ENCODE measurements around the gene SUPT3H.
A peak's percentile ranks its signal among the peaks of the same experiment; 100 is the strongest.

The SUPT3H gene

DNA sequence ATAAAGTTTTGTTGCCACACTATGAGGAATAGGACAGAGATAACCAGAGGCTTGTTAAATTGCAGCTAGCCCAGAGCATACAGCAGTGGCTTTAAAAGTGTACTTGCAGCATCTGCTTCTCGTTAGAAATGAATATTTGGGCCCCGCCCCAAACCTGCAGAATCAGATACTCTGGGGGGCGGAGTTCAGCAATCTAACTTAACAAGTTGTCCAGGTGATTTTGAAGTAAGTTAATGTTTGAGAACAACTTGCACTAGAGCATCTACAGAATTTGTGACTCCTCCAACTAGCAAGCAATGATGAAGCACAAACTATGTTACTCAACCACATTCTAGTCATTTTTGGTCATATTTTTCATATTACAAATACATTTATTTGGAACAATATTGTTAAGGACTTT, 10.6 kb upstream of the SUPT3H start:
- no peak for DNase-seq (ENCODE audit: low spot score)

DNA sequence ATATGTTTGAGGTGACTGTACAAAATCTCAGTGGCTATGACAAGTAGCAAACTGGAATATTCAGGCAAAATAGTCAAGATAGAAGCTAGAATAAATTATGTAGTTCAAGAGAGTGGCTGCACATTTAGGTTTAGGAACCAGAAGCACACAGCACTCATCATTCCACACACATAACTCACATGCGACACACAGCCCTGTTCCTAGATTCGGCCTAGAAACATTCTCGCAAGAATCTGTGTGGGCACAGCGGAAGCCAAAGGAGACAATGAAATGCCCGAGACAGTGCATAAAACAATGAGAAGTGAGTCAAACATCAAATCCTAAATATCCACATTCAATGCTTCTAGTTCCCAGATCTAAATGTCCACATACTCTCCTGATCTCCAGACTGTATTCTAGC, 9.5 kb upstream of the SUPT3H start:
- DNase-seq (ENCODE audit: low spot score), result no peak

DNA sequence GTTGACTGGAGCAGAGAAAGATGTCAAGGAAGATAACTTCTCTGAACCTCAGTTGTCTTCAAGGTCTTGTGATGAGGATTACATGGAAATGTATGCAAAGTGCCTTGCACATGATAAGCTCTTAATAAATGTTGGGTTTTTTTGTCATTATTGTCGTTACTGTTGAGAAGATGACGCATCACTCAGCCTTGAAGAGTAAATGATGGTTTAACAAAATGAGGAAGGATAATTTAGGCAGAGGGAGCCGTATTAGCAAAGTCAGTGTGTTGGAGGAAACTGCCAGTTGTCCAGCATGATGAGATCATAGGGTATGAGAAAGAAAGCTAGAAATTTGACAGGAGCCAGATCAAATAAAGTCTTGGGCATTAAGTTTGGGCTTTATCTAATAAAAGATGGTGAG, 8.8 kb upstream of the SUPT3H start:
- no peak for DNase-seq (ENCODE audit: low spot score)

DNA sequence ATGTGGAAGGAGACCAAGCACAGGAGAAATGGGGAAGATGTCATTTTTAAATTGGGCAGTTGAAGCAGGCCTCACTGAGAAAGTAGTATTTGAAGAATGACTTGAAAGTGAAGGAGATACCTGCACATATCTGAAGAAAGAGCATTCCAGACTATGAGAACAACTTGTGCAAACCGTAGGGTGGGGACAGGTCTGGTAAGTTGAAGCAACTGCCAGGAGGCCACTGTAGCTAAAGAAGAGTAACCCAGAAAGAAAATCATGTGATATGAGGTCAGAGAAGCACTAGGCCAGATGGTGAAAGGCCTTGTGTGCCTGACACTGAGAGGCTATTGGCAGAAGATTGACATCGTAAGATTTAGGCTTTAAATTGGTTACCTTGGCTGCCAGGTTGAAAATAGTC, 4.7 kb upstream of the SUPT3H start:
- no peak for DNase-seq (ENCODE audit: low spot score)

DNA sequence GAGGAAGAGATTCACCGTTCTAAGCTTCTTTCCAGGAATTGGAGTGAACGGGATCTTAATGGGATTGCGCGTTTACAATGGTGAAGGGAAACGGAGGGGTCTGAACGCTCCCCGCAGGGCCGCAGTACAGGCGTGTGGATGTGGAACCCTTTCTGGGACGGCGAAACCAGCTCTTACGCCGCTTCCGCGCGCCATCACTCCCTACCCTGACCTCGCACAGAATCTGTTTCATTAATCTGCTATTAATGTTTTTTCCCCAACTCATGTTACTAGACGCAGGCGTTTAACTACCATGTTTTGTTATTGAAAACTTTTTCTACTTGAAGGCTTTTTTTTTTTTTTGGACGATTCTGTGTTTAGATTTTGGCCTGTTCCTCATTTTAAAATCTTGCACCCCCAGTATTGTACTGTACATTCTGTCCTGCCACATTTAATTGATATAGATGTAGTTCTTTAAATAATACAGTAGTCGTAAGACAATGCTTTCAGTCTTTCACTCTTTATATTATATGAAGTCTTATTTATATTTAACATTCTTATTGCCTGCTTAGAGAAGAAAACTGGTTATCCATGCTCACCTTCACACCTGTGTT, 696 bp upstream of the SUPT3H start:
- peak; percentile 16 for DNase-seq (ENCODE audit: low spot score)

DNA sequence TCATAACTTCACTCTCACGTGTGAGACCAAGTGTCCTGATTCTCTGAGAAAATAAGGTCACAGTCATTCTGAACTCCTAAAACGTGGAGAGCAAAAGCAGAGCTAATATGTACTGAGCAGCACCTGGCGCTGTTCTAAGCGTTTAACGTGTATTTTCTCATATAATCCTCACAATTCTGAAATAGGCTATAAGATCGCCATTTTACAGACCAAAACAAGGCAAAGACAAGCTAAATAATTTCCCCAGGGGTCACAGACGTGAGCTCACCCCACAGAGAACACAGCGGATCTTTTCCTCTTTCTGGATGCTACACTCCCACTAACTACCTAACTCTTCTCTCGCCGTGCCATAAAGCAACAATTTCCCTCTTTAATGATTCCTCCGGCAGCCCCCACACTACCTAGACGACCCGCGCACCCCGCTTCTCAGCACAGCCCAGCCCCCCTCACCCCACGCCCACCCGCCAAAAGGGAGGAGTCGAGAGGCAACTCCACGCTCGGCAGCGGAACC, 636 bp downstream of the SUPT3H start:
- no peak for DNase-seq (ENCODE audit: low spot score)

DNA sequence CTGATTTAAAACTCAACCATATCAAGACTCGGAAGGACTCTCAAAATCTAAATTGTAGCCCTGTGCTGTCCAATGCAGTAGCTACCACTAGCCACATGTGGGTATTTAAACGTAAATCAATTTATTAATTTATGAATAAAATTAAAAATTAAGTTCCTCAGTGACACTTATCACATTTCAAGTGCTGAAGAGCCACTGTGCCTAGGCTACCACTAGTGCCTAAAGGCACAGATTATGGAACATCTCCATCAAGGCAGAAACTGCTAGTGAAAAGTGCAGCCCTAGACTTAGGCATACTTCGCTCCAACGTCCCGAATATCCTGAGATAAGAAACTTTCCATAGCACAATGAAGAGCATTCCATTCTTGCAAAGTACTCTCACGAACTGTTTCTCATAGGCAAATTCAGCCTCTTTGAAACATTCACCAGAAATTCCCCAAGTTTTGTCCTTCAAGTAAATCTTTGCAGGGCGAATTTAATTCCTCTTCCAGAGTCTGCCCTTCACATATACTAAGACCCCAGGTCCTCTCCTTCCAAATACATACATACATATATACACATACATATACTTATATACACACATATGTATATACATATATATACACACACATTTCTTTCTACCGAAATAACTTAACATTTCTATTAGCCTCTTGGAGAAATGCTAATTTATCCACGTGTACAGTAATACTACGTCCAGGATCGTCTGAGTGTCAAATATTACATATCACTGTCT, 1.3 kb downstream of the SUPT3H start:
- no peak for DNase-seq (ENCODE audit: low spot score)

DNA sequence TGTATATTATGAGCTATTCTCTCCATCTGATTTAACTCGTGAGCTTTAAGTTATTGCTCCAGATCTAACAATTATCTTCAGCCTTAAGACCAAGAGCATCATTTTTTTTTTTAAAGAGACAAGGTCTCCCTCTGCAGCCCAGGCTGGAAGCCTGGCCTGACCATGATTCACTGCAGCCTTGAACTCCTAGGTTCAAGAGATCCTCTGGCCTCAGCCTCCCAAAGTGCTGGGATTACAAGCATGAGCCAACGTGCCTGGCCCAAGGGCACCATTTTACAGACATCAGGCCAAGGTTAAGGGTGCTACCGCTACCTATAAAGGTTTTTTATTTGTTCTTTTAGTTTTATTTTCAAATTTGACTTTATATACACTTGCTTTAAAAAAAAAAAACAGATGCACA, 2.3 kb downstream of the SUPT3H start:
- no peak for DNase-seq (ENCODE audit: low spot score)

DNA sequence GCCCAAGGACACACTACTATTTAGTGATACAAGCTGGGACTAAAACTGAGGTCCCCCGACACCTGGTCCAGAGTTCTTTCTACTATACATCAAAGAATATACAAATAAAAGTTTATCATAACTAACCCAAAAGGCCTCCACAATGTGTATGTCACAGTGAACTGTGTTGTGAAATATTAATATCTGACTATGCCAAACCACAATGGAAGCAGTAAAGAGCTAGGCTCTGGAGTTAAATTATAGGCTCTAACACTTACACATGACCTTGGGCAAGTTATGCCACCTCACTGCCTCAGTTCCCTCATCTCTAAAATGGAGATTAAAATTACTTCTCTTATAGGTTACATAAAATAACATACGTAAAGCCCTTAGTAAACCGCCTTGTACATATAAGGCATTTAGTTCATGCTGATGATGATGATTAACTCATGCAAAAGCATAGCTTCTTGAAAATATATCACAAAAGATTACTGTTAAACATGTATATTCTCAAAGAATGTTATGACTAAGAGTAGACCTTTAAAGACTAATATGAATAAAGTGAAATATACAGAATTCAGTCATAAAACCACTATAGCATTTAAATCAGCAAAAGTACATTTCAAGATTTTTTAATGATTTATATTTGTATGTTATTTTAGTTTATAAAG, 5.7 kb downstream of the SUPT3H start:
- no peak for DNase-seq (ENCODE audit: low spot score)

DNA sequence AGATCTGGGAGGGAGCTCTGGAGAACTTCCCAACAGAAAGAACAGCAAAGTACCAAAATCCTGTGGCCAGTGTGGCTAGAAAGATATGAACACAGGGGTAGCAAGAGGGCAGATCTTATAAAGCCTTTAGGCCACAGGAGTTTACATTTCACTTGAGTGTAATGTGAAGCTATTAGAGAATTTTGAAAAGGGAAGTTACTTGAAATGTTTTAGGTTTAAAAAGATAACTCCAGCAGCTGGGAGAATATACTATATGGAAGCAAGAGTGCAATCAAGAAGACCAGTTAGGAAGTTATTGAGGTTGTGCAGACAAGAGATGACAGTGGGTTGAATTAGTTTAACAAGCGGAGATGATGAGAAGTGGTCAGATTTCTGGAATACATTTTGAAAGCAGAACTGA, 7.9 kb downstream of the SUPT3H start:
- no peak for DNase-seq (ENCODE audit: low spot score)

DNA sequence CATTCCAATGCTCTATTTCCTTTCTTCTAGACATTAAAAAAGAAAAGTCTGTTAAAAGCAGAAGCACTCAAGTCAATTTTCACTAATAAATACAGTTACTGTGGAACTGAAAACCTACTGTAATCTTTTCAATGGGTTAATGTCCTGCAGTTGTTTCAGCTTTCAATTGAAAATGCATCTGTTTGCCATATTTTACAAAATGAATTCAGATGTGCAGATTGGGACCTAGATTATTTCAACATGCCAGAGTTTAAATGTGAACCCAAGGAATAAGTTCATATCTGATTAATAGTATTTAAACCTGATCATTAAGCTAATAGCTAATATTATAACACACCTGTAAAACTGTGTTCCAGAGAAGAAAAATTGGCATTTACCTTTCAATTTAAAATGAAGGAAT, 9.7 kb downstream of the SUPT3H start:
- DNase-seq (ENCODE audit: low spot score), result no peak

DNA sequence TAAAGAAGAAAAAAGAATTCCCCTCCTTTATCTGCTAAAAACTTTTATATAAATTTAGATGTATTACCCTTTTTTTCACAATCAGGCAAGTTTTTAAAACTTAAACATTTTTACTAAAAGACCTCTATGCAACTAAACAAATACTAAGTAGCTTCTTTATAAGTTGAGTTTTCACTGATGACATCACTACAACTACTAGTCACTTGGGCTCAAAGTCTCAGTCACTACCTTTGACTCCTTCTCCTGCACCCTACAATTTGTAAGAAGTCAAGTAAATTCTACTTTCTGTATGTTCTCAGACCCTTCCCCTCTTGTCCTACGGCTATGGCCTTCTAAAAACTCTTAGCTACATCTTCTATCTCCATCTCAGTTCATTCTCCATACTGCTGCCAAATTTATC, 11.2 kb downstream of the SUPT3H start:
- DNase-seq (ENCODE audit: low spot score), result no peak

DNA sequence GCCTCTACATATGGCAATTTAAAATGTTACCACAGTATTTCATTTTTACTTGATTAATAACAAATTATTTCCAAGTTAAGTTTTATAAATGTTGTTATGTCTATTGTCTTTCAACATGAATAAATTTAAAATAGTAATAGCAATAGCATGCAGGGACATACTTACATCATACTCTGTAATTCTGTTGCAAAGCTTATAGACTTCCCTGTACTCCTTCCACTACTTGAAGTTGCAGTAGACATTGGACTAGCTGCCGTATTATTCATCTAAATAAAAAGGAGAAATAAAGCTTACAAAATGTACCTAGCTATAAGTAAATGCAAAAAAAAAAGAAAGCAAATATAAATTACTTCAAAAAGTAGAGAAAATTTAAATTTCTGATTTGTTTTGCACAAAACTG, 12.7 kb downstream of the SUPT3H start:
- no peak for DNase-seq (ENCODE audit: low spot score)

DNA sequence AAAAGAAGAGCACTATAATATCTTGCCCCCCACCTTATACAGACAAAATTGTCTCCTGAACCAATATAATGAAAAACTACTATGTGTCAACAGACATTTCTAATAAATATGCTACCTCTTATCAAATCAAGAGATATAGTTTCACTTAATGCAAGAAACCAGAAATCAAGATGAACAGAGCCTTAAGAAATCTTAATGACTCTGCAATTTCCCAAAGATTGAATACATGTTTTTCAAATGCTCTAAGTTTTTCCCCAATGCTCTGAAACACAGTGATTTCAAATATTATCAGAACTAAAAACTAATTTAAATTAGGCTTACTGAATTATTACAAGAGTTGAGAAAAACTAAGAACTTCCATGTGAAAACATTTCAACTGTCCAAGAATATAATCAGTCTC, 13.3 kb downstream of the SUPT3H start:
- no peak for DNase-seq (ENCODE audit: low spot score)

DNA sequence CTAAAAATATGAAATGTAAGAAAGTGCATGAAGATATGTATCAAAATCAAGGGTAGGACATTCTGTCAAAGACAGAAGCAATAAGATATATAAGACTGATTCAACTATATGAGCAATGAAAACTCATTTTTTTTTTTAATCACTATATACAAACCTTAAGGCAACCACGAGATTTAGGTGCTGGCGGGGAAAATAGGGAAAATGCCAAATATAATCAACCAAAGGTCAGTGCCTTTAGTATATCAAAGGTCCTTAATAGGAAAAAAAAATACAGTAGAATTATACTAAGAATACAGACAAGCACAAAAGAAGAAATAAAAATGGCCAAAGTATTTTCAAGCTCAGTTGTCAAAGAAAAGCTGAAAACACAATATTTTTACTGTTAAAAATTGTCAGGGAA, 24.1 kb downstream of the SUPT3H start:
- DNase-seq (ENCODE audit: low spot score), result no peak

DNA sequence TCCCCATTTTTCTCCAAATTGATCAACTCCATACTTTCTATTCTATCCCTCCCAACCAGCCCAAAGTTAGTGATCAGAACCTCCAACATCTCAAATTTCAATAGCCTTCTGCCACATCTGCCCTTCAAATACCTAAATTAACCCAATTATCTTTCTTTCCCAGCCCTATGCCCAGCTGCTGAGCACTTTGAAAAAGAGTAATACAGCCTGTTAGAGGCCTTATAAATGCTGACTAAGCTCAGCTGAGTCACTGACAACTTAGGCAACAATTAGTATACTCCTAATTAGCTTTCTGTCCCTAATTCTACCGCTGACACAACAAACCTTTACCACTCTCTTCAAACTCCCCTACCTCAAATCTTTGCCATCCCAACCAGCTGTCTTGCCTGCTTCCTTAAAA, 26.1 kb downstream of the SUPT3H start:
- no peak for DNase-seq (ENCODE audit: low spot score)

DNA sequence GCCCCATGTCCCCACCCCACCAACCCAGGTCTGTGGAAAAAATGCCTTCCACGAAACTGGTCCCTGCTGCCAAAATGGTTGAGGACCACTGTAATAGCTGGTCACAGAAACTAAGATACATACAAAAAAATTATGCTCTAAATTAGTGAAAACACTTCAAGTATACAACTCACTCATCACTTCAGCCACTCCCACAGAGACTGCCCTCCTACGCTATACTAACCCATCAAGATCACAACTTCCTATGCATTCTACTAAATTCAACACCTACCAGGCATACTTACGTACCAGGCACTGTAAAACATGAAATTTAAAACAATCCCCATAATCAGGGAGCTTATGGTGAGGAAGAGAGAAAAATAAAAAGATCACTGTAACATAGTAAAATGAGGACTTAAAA, 26.7 kb downstream of the SUPT3H start:
- DNase-seq (ENCODE audit: low spot score), result no peak

DNA sequence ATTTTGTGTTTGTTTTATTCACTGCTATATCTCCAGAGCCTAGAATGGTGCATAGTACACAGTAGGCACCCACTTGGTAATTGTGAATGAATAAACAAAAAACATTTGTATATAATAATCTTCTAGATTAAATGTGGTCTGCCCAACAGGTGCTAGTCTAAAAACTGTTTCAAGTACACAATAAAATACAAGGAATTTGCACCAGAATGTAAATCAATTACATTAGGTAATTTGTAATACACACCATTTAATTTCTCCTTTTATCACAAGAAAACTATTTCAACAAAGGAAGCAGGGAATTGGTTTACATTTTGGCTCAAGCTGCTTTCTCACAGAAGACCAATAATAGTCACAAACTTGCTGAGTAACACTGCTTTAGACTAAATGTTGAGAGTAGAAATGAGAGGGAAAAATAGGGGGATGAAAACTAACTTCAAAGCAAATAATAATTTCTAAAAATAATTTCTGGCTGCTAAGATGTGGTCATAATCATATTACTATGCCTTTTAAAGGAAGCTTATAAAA, 27.5 kb downstream of the SUPT3H start:
- DNase-seq (ENCODE audit: low spot score), result no peak

DNA sequence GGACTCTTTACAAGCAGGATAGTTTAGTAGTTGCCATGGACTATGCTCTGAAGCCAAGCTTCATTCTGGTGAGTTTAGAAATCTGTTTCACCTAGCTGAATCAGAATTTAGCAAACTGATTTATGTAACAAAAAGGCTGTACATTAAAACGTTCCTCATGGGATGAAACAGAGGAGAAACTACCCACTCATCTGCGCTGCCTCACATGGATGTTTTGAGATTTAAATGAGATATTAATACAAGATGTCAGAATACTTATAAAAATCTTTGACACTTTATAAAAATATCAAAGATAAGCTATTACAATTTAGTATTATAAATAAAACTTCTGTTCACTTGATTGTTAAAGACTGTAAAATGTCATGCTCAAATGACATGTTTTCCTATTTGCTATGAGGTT, 32.8 kb downstream of the SUPT3H start:
- no peak for DNase-seq (ENCODE audit: low spot score)

DNA sequence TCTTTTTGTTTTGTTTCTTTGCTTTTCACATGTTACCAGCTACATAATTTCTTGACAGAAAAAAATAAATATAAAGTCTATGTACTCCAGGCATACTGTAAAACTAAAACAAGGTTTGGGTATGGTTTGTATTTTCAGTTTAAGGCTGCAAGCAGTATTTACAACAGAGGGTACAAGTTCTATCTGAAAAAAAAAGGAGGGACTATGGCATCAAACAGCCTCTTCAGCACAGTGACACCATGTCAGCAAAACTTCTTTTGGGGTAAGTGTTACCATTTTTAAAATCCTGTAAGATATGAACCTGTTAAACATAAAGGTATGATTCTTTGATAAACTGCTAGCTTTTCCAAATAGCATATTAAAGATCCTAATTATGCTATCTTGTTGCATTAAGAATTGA, 49.2 kb downstream of the SUPT3H start:
- no peak for DNase-seq (ENCODE audit: low spot score)

DNA sequence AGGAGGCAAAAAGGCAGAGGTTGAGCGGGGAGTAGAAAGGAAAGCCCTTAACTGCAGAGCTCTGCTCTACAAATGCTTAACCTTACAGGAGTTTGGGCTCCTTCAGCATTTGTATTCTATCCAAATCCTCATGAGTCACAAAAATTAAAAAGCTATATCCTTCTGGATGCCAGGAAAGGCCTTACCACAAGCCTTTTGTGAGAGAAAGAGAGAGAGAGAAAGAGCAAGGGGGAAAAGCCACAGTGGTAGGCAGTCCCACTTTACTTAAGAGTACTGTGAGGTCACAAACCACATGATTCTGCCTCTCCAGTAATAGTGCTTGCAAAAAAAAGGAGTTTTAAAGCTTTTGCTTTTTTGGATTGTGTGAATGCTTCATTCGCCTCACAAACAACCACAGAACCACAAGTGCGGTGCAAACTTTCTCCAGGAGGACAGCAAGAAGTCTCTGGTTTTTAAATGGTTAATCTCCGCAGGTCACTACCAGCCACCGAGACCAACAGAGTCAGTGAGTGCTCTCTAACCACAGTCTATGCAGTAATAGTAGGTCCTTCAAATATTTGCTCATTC, 49.7 kb downstream of the SUPT3H start, which contains the start of gene RUNX2:
RUNX2 (plus strand) TSS at position 375 of the 567 bp plus-strand sequence. CDS start 397 bp downstream, outside the sequence.
- peak; percentile 1 for DNase-seq (ENCODE audit: low spot score)

DNA sequence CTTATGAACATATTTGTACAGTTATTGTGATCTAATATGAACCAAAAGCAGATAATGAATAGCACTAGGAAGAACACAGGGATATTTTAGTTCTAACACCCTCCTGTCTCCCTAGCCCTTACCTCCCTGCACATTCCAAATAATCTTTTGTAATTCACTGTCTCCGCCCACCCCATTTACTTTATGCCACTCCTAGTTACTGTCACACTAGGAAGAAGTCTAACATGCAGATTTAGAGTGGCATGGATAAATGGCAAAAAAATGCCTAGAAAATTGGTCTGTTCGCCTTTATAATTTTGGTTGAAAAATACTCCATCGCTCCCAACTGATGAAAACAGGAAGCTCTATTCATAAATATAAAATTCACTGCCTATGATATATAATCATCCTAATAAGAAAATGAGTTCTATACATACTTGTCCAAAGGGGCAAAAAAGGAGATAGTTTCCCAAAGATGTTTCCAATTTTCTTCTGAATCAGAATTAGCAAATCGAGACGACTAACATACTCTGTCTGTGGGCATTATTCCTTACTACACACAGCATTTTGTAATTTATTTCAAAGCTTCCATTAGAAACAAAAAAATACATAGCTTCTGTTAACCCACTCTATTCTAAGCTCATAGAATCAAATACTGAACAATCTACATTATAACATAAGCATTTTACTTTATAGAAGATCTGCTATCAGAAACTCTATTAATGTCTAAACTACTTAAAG, 50.9 kb downstream of the SUPT3H start:
- no peak for DNase-seq (ENCODE audit: low spot score)
